Measurements from ENCODE around the gene OR5AP2. TPM values are rescaled to one million over a fixed set of nuclear protein-coding genes. Genes with fewer than 3 reads are reported as not detected.

Gene OR5AP2
- total RNA-seq, 1 experiment from 2014 or later = not detected

Other genes starting within 250 kb of the OR5AP2 start
- not detected in 2 replicates for gene OR5AL1, start 229.7 kb downstream of the OR5AP2 start, total RNA-seq (2022)
- not detected in 2 replicates for gene OR5M3, start 169.1 kb downstream of the OR5AP2 start, total RNA-seq (2022)
- gene OR5M8, start 151.1 kb downstream of the OR5AP2 start, total RNA-seq (2022) = not detected in 2 replicates
- gene OR5M11, start 99.2 kb downstream of the OR5AP2 start, total RNA-seq (2022) = not detected in 2 replicates
- gene OR5M10, start 64.7 kb downstream of the OR5AP2 start, total RNA-seq (2022) = not detected in 2 replicates
- gene OR5M1, start 27.6 kb downstream of the OR5AP2 start, total RNA-seq (2022) = not detected in 2 replicates
- not detected in 2 replicates for gene OR5AR1, start 21.2 kb upstream of the OR5AP2 start, total RNA-seq (2022)
- not detected in 2 replicates for gene OR9G1, start 56.7 kb upstream of the OR5AP2 start, total RNA-seq (2022)
- gene OR9G4, start 106.3 kb upstream of the OR5AP2 start, total RNA-seq (2022) = not detected in 2 replicates

All from MCF 10A (cell line).